ENCODE data around the gene SPATA22.
"Not testable (repeated sequence)": the region's sequence is repeated elsewhere in the genome, so short reads cannot be mapped to it uniquely, and the experiment has no call there.

The SPATA22 gene

GRCh38 chr17:3469529-3469928 is 2.1 kb downstream of the SPATA22 start:
- DNase-seq (ENCODE audit: extremely low spot score) = no peak
- ChIA-PET POLR2A (no interaction called here), CTCF (no interaction called here)
- TF ChIP-seq FOXA1 (IDR thresholded peaks at IDR 0.05) = no peak
- no peak for TF ChIP-seq BHLHE40 (IDR thresholded peaks at IDR 0.05; ENCODE audit: borderline replicate concordance)
- TF ChIP-seq TARDBP (IDR thresholded peaks at IDR 0.05) = no peak
- no peak for TF ChIP-seq L3MBTL2 (conservative IDR thresholded peaks at IDR 0.05)
- TF ChIP-seq ARNT (IDR thresholded peaks at IDR 0.05) = no peak
- no peak for TF ChIP-seq HDGF (IDR thresholded peaks at IDR 0.05; ENCODE audit: borderline replicate concordance)
- TF ChIP-seq NFRKB (IDR thresholded peaks at IDR 0.05) = no peak
- no peak for TF ChIP-seq FOXM1 (IDR thresholded peaks at IDR 0.05; ENCODE audit: borderline replicate concordance)
- no peak for TF ChIP-seq SUZ12 (IDR thresholded peaks at IDR 0.05)
- TF ChIP-seq ELF4 (IDR thresholded peaks at IDR 0.05) = no peak
- no peak for TF ChIP-seq PKNOX1 (IDR thresholded peaks at IDR 0.05)

DNA sequence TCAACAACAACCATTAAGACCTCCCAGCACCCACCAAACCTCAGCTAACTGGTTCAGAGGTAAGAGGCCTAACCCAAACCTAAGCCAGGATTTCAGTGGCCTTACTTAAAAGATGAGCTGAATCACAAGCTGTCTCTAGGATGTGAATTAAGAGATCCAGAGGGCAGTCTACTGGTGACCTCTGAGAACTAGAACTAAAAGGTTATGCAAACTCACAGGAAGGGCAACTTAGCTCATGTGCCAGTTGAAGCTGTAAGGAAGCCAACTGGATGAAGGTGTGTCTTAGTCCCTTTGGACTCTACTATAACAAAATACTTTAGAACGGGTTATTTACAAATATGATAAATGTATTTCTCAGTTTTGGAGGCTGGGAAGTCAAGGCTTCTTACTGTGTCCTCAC is 5.3 kb downstream of the SPATA22 start:
- CTCF ChIA-PET; POLR2A ChIA-PET; DNase-seq (ENCODE audit: extremely low spot score): not testable (repeated sequence)

- TF ChIP-seq ELF4 (IDR thresholded peaks at IDR 0.05) (no peak), PKNOX1 (IDR thresholded peaks at IDR 0.05) (no peak), ZNF384 (IDR thresholded peaks at IDR 0.05) (no peak), FOXA1 (IDR thresholded peaks at IDR 0.05) (no peak), FOXK2 (IDR thresholded peaks at IDR 0.05) (no peak), ARNT (IDR thresholded peaks at IDR 0.05) (no peak), L3MBTL2 (conservative IDR thresholded peaks at IDR 0.05) (no peak), BHLHE40 (IDR thresholded peaks at IDR 0.05; ENCODE audit: borderline replicate concordance) (no peak), SP1 (IDR thresholded peaks at IDR 0.05) (no peak), SUZ12 (IDR thresholded peaks at IDR 0.05) (no peak), FOXM1 (IDR thresholded peaks at IDR 0.05; ENCODE audit: borderline replicate concordance) (no peak), NFRKB (IDR thresholded peaks at IDR 0.05) (no peak), TARDBP (IDR thresholded peaks at IDR 0.05) (no peak), HDGF (IDR thresholded peaks at IDR 0.05; ENCODE audit: borderline replicate concordance) (no peak)
- ChIA-PET CTCF (no interaction called here), POLR2A (no interaction called here)
- no peak for DNase-seq (ENCODE audit: extremely low spot score)
These were observed 23.5 kb downstream of the SPATA22 start for GRCh38 chr17:3448059-3448665.

DNA sequence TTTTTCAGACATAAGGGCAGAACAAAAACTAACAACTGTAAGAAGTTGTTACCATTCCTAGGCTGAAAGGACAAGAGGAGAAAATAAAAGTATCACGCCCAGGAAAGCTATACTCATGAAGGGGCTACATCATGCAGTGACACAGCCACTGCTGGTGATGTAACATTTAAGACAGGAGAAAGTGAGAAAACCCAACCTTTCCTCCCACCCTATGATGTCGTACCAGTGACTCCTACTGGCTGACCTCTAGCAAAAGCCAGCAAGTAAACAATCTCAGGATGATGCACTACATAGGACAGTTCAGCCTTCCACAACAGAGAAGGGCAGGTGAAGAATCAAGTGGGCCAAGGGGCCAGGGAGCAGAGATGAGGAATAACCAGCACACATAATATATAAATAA is 24.0 kb downstream of the SPATA22 start:
- CTCF ChIA-PET = no interaction called here
- no peak for TF ChIP-seq FOXM1 (IDR thresholded peaks at IDR 0.05; ENCODE audit: borderline replicate concordance)
- TF ChIP-seq ZNF384 (IDR thresholded peaks at IDR 0.05) = no peak
- no peak for TF ChIP-seq HDGF (IDR thresholded peaks at IDR 0.05; ENCODE audit: borderline replicate concordance)
- TF ChIP-seq SUZ12 (IDR thresholded peaks at IDR 0.05) = no peak
- TF ChIP-seq PKNOX1 (IDR thresholded peaks at IDR 0.05) = no peak
- no peak for TF ChIP-seq NFRKB (IDR thresholded peaks at IDR 0.05)
- TF ChIP-seq L3MBTL2 (conservative IDR thresholded peaks at IDR 0.05) = no peak
- no peak for TF ChIP-seq BHLHE40 (IDR thresholded peaks at IDR 0.05; ENCODE audit: borderline replicate concordance)
- no peak for TF ChIP-seq FOXK2 (IDR thresholded peaks at IDR 0.05)
- TF ChIP-seq SP1 (IDR thresholded peaks at IDR 0.05) = no peak
- TF ChIP-seq LEF1 (IDR thresholded peaks at IDR 0.05; ENCODE audit: borderline replicate concordance) = no peak
- no peak for TF ChIP-seq FOXA1 (IDR thresholded peaks at IDR 0.05)
- TF ChIP-seq ELF4 (IDR thresholded peaks at IDR 0.05) = no peak
- TF ChIP-seq TARDBP (IDR thresholded peaks at IDR 0.05) = no peak
- no peak for TF ChIP-seq ARNT (IDR thresholded peaks at IDR 0.05)
- no peak for TF ChIP-seq CTBP1 (IDR thresholded peaks at IDR 0.05; ENCODE audit: borderline replicate concordance)
- POLR2A ChIA-PET = no interaction called here
- peak; percentile 32 for DNase-seq (ENCODE audit: extremely low spot score)

GRCh38 chr17:3440451-3440850 is 31.2 kb downstream of the SPATA22 start:
- CTCF ChIA-PET = no interaction called here
- POLR2A ChIA-PET = no interaction called here
- no peak for DNase-seq (ENCODE audit: extremely low spot score)
- TF ChIP-seq FOXA1 (IDR thresholded peaks at IDR 0.05) (no peak), SP1 (IDR thresholded peaks at IDR 0.05) (no peak), PKNOX1 (IDR thresholded peaks at IDR 0.05) (no peak), ELF4 (IDR thresholded peaks at IDR 0.05) (no peak), BHLHE40 (IDR thresholded peaks at IDR 0.05; ENCODE audit: borderline replicate concordance) (no peak), ZNF384 (IDR thresholded peaks at IDR 0.05) (no peak), FOXK2 (IDR thresholded peaks at IDR 0.05) (no peak), TARDBP (IDR thresholded peaks at IDR 0.05) (no peak), NFRKB (IDR thresholded peaks at IDR 0.05) (no peak), LEF1 (IDR thresholded peaks at IDR 0.05; ENCODE audit: borderline replicate concordance) (no peak), HDGF (IDR thresholded peaks at IDR 0.05; ENCODE audit: borderline replicate concordance) (no peak), SUZ12 (IDR thresholded peaks at IDR 0.05) (no peak), L3MBTL2 (conservative IDR thresholded peaks at IDR 0.05) (no peak), ARNT (IDR thresholded peaks at IDR 0.05) (no peak), CTBP1 (IDR thresholded peaks at IDR 0.05; ENCODE audit: borderline replicate concordance) (no peak)

GRCh38 chr17:3438368-3438767 is 33.3 kb downstream of the SPATA22 start:
- no peak for TF ChIP-seq CTBP1 (IDR thresholded peaks at IDR 0.05; ENCODE audit: borderline replicate concordance)
- ChIA-PET CTCF (no interaction called here), POLR2A (no interaction called here)
- no peak for DNase-seq (ENCODE audit: extremely low spot score)

All from HEK293T (cell line).